ENCODE measurements around the gene PLA2G12B.

DNA sequence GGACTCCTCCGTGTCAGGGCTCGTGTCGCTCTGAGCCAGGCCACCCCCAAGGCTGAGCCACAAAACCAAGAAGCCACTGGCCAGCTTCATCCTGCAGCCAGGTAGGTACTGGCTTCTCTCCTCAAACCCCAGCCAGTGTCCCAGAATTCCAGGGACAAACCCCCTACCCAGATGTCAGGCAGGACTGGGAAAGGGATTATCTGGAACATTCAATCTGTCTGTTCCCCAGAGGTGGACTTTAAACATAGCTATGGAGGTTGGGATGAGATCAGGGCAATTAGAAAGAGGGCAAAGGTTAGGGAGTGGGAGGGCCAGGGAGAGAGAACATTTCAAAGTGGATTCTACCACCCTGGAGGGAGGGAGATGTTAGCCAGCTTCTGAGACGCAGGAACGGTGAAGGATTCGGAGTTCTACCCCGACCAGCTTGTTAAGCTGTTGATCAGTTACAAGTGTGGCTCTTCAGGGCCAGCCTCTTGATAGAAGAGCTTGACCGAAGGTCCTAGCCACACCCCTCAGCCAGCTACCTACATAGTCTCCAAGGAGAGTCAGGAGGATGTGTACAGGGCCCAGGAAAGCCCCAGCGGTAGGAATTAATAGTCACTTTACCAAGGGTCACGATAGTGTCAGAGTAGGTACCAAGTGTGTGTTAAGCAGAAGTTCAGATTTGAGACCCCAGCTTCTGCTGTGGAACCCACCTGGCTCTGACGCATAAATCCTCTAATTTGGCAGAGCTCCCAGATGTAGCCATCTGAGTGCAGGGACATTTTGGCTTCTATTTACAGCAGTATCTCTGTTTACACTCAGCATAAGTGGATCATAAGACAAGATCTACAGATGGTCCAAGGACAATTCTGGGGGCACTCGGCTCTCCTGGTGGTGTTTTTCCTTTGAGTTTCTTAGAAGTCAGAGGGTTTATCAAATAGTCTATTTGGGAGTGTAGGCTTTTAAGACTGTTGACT lies at the start of gene PLA2G12B:
- TF ChIP-seq, protein P1, sequence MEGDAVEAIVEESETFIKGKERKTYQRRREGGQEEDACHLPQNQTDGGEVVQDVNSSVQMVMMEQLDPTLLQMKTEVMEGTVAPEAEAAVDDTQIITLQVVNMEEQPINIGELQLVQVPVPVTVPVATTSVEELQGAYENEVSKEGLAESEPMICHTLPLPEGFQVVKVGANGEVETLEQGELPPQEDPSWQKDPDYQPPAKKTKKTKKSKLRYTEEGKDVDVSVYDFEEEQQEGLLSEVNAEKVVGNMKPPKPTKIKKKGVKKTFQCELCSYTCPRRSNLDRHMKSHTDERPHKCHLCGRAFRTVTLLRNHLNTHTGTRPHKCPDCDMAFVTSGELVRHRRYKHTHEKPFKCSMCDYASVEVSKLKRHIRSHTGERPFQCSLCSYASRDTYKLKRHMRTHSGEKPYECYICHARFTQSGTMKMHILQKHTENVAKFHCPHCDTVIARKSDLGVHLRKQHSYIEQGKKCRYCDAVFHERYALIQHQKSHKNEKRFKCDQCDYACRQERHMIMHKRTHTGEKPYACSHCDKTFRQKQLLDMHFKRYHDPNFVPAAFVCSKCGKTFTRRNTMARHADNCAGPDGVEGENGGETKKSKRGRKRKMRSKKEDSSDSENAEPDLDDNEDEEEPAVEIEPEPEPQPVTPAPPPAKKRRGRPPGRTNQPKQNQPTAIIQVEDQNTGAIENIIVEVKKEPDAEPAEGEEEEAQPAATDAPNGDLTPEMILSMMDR (conservative IDR thresholded peaks at IDR 0.05; ENCODE audit: low read depth, low read length) = no peak
- TF ChIP-seq EZH2 (IDR thresholded peaks at IDR 0.05; ENCODE audit: borderline replicate concordance, low read depth, low read length, poor library complexity, severe bottlenecking) = no peak
